Measurements from ENCODE around the gene CLCNKB.
"Not testable (repeated sequence)": the region's sequence is repeated elsewhere in the genome, so short reads cannot be mapped to it uniquely, and the experiment has no call there.

CLCNKB gene

GRCh38 chr1:16036461-16036860 lies 7.1 kb upstream of the CLCNKB start:
- not testable (repeated sequence) for DNase-seq

DNA sequence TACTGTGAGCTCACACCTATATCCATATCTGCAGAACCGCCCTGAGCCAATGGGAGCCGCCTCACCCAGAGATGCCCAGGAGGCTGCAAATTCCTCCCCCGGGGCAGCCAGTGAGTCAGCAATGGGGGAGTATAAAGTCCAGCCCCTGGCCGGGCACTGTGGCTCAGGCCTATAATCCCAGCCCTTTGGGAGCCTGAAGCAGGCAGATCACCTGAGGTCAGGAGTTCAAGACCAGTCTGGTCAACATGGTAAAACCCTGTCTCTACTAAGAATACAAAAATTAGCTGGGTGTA lies 5.0 kb upstream of the CLCNKB start:
- DNase-seq = no peak

GRCh38 chr1:16039871-16040270 lies 3.7 kb upstream of the CLCNKB start:
- DNase-seq = not testable (repeated sequence)

DNA sequence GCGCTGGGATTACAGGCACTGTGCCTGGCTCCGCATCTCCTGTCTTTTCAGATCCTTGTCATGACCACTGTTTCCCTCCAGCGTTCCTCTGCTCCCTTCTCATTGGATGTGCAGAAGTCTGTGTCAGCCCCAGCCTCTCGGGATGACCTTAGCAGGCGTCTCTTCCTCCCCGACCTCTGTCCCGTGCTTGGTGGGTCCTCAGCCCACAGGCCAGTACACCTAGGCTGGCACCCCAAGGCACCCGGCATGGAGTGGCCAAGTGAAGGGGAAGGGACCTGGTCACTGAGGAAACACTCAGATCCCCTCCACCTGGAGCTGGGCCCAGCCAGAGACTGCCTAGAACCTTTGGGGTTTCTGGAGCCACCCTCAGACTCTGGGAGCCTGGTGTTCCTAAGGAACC lies 2.4 kb upstream of the CLCNKB start:
- no peak for DNase-seq

GRCh38 chr1:16042096-16042495 lies 1.5 kb upstream of the CLCNKB start:
- DNase-seq = no peak

DNA sequence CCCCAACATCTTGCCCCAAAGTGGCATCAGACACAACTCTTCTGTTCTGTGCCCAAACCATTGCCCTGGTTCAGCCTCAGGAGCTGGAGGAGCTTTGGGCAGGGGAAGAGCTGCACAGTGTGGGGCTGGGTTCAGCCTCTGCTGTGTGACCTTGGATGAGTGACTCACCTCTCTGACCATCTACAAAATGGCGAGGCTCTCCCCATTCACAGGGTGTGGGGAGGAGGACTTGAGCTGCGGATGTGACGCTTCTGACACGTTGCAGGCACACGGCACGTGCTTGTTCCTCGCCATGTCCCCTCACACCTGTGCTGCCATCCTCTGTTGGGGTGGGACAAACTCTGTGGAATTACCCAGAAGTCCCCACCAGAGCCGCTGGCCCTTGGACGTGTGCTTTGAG lies 928 bp upstream of the CLCNKB start:
- DNase-seq = not testable (repeated sequence)

DNA sequence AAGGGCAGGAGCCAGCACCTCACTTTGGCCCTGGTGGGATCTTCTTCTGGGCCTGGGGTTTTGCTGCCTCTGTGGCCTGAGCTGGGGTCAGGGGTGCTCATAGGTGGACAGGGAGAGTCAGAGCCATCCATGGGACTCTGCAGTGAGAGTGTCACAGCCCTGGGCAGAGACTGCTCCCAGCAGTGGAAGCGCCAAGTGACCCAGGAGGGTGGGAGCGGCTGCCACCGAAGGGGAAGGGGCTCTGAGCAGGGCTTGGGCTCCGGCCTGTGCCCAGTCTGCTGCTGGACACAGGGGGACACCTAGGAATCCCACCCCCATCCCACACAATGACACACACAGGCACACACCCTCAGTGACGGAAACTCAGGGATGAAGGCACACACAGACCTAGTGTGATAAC lies 368 bp downstream of the CLCNKB start:
- DNase-seq = no peak

DNA sequence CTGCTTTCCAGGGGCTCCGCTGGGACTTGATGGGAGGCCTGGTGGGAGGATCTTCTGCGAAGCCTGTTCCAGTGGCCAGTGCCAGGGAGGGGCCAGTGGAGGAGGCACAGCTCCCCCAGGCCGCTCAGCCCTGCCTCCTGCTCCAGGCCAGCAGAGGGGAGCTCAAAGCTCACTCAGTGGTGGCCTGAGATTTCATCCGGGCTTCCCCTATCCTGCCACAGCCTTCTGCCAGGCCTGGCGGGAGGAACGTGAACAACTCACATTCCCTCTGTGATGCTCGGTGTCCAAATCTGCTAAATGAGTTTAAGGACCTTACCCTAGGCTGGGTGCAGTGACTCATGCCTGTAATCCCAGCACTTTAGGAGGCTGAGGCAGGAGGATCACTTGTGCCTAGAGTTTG lies 3.3 kb downstream of the CLCNKB start:
- DNase-seq = no peak

- DNase-seq = no peak
Observed at GRCh38 chr1:16047791-16048475, 4.4 kb downstream of the CLCNKB start.

- peak; percentile 86 for DNase-seq
Observed at GRCh38 chr1:16048573-16049189, 5.1 kb downstream of the CLCNKB start.

GRCh38 chr1:16050328-16050727 lies 6.7 kb downstream of the CLCNKB start:
- DNase-seq = no peak

DNA sequence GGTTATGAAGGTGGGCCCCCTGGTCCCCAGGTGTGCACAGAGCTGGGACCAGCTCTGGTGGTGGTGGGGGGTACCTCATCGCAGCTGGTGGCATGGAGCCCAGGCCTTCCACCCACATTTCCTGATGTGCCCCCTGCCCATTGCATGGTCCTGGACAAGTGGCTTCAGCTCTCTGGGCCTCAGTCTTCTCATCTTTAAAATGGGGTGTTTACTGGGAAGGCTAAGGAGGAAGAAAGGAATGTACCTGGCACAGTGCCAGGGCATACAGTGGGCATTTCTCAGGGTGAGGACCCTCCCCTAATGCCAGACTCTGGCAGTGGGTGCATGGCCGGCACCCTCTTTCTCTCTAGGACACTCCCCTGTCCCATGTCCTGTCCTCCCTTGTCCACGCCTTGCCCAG lies 7.5 kb downstream of the CLCNKB start:
- no peak for DNase-seq

DNA sequence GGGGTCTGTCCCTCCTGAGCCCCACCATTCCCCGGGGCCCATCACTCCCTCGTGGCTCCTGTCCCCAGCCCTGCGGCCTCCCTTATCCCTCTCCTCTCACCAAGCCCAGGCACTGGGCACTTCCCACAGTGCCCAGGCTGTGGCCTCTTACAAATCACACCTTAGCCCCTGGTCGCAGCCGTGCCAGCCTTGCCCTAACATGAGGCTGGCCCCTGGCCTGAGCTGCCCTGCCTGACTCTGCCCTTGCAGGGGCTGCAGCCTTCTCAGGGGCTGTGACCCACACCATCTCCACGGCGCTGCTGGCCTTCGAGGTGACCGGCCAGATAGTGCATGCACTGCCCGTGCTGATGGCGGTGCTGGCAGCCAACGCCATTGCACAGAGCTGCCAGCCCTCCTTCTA lies 8.4 kb downstream of the CLCNKB start:
- not testable (repeated sequence) for DNase-seq

- no peak for DNase-seq
Observed at GRCh38 chr1:16053781-16054502, 10.4 kb downstream of the CLCNKB start.

DNA sequence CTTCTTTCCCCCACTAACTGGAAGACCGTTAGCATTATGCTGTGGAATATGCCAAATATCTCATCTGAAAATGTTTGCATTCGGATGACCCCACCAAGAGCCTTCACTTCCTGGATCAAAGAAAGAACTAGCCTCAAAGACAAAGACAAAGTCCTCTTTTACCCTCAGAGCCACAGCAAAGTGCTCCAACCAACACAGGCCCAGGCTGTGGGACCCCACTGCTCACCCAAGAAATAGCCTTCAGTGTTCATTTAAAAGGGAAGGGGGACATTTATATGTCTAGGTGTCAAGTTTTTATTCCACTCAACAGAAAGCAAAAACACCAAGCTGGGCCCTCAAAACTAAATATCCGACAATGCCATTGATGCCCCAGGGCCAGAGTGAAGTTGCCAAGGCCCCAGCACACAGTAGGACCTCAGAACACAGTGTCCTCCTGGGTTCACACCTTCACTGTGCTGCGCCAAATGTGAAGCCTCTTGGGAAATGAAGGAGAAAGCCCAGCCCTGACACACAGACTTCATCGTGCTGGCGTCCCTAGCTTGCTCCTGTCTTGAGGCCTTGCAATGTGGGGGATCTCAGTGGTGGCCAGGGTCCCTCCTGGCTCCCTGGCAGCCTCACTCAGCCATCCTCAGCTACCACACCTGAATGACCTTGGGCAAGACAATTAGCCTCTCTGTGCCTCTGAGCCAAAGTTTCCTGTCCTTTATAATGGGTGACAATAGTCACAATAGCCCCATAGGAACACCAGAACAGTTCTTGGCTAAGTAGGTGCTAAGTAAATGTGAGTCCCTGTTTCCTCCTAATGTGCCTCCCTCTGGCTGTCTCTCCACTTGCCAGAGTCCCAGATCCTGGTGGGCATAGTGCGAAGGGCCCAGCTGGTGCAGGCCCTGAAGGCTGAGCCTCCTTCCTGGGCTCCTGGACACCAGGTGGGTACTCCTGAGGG lies 11.3 kb downstream of the CLCNKB start:
- DNase-seq = no peak

- DNase-seq = peak; percentile 91
Observed at GRCh38 chr1:16055613-16056520, 12.3 kb downstream of the CLCNKB start.

DNA sequence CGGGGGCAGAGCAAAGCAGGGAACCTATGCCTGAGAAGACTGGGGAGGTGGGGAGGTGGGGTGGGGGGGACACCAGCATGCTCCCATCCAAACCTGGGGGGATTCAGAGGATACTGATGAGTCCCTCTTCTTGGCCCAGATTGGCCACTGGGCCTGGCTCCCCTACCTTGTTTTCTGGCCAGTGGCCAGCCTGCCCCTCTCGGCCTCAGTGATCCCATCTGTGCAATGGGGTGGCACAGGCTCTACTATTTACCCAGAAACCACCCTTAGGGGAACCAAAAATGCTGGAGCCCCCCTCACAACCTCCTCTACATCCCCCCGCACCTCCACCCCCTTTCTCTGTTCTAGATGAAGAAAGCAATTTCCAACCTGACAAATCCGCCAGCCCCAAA lies 12.9 kb downstream of the CLCNKB start:
- DNase-seq = not testable (repeated sequence)

- not testable (repeated sequence) for DNase-seq
Observed at GRCh38 chr1:16057314-16057915, 13.8 kb downstream of the CLCNKB start.

- not testable (repeated sequence) for DNase-seq
Observed at GRCh38 chr1:16058394-16059120, 15.0 kb downstream of the CLCNKB start.

- no peak for DNase-seq
Observed at GRCh38 chr1:16061266-16061665, 17.7 kb downstream of the CLCNKB start.

Data from NCI-H1105 (cell line).